K562 (cell line): ENCODE data around the gene CDK4. TPM values are rescaled to one million over a fixed set of nuclear protein-coding genes. Genes with fewer than 3 reads are reported as not detected.

ENCODE experiments used
- HCFC1 ChIP-seq: IDR thresholded peaks from 2 replicates; pipeline ENCODE4 v1.6.1; 2012; ENCODE audit warnings: low read depth, low read length, improper control_type of control experiment
- HINFP ChIP-seq: fragments of 450-650 bp; conservative IDR thresholded peaks from 2 replicates; pipeline ENCODE4 v1.6.1; 2016; ENCODE audit warnings: missing genetic modification characterization, low read depth, mild to moderate bottlenecking, control low read depth, missing compliant biosample characterization
- JUN ChIP-seq, 2 experiments: sonication (generic) in 1 of 2; formaldehyde crosslinking in 1 of 2; IDR thresholded peaks; 2 replicates each; pipeline versions ENCODE4 v1.6.1 to v1.8.0; 2012 to 2022; ENCODE audit warnings: borderline replicate concordance in 2 of 2, mild to moderate bottlenecking in 2 of 2, improper control_type of control experiment in 1 of 2, low read depth in 1 of 2, low read length in 1 of 2, missing genetic modification reagents in 1 of 2
- KLF1 ChIP-seq: fragments of 450-650 bp; IDR thresholded peaks from 2 replicates; pipeline ENCODE4 v1.6.1; 2016; ENCODE audit warnings: missing genetic modification characterization, missing compliant biosample characterization
- MNT ChIP-seq, 2 experiments: fragments of 450-650 bp; conservative IDR thresholded peaks; 2 replicates each; pipeline ENCODE4 v1.6.1; 2017; ENCODE audit warnings: mild to moderate bottlenecking in 2 of 2, moderate library complexity in 2 of 2
- PHF21A ChIP-seq: fragments of 450-650 bp; IDR thresholded peaks from 2 replicates; pipeline ENCODE4 v1.6.1; 2017; ENCODE audit warnings: low read depth, borderline replicate concordance
- RREB1 ChIP-seq: fragments of 250-450 bp; sonication (Bioruptor Pico); IDR thresholded peaks from 2 replicates; pipeline ENCODE4 v1.4.0; 2020
- XRCC5 ChIP-seq: fragments of 200-400 bp; formaldehyde crosslinking; IDR thresholded peaks from 2 replicates; pipeline ENCODE4 v1.6.1; 2017; ENCODE audit warnings: low read depth, mild to moderate bottlenecking, low read length
- ZBTB33 ChIP-seq: sonication (generic); formaldehyde crosslinking; IDR thresholded peaks from 2 replicates; pipeline ENCODE4 v1.8.1; 2023; ENCODE audit warnings: mild to moderate bottlenecking, missing genetic modification reagents
- ZBTB7A ChIP-seq: IDR thresholded peaks from 2 replicates; pipeline ENCODE4 v1.6.1; 2011; ENCODE audit warnings: low read depth, mild to moderate bottlenecking, low read length, moderate library complexity, borderline replicate concordance; ENCODE audit not compliant: control insufficient read depth
- ZNF280A ChIP-seq: fragments of 450-650 bp; IDR thresholded peaks from 2 replicates; pipeline ENCODE4 v1.6.1; 2018; ENCODE audit warnings: mild to moderate bottlenecking, low read depth; ENCODE audit not compliant: partially characterized antibody
- polyA plus RNA-seq, 8 experiments: library from polyadenylated mRNA; depleted of rRNA in 4 of 8; stranded (reverse) in 5 of 8; unstranded in 3 of 8; fragments of >200 nt; fragmentation: Nextera tagmentation in 2 of 8; fragmentation: Illumina TruSeq in 1 of 8; extraction: Ambion mirVana in 2 of 8; extraction: Trizol in 1 of 8; gene quantifications; 2 replicates each; pipeline versions ENCODE4 v1.2.1 to v1.2.3, GENCODE V29; 2011 to 2014; ENCODE audit warnings: inconsistent platforms in 1 of 8, missing spikeins in 1 of 8
- total RNA-seq, 7 experiments: library from RNA; depleted of rRNA in 6 of 7; stranded (reverse); fragments of >200 nt in 6 of 7; fragmentation: Illumina TruSeq in 2 of 7; extraction: Trizol in 2 of 7; gene quantifications; 2 replicates each; pipeline versions ENCODE4 v1.2.1 to v1.2.3, GENCODE V29; 2011 to 2021; ENCODE audit warnings: low replicate concordance in 1 of 7

CDK4 gene
- total and polyA plus RNA-seq, 9 of the 15 experiments (the other 6 are each of a cell fraction or from before 2014, with no cell fraction given), result 37.8 to 436 (median 238) TPM

GRCh38 chr12:57756406-57757341, 4.6 kb upstream of the CDK4 start (continued):
- no peak for TF ChIP-seq RREB1 (CRISPR knock-in tag)
- peak; percentile 89 for TF ChIP-seq ZBTB7A
- TF ChIP-seq MNT (conservative IDR thresholded peaks at IDR 0.05), result no peak
- TF ChIP-seq KLF1 (tag), result no peak
- TF ChIP-seq ZBTB33 (CRISPR knock-in tag), result no peak; the same call in 1 of the 2 replicates
- no peak for TF ChIP-seq HCFC1
- TF ChIP-seq ZNF280A, result no peak
- TF ChIP-seq XRCC5, result peak; percentile 60; the same call in 1 of the 2 replicates
- 0 out of 2 replicates have a peak, but pooled peaks have one; percentile 7 for TF ChIP-seq JUN (IDR thresholded peaks at IDR 0.05; ENCODE audit: borderline replicate concordance, low read depth, low read length)
- no peak for TF ChIP-seq JUN (CRISPR knock-in tag; IDR thresholded peaks at IDR 0.05; ENCODE audit: borderline replicate concordance)
- TF ChIP-seq HINFP, result no peak
- TF ChIP-seq PHF21A, result no peak
